Pulmonary artery endothelial cell (primary cell): ENCODE data around the gene SEMA5B. TPM values are rescaled to one million over a fixed set of nuclear protein-coding genes. Genes with fewer than 3 reads are reported as not detected.

ENCODE experiments used
- DNase-seq: peaks from one replicate; pipeline ENCODE4 v3.0.0-alpha.2; 2011; ENCODE audit warnings: low read depth, low spot score
- total RNA-seq: library from RNA; depleted of rRNA; stranded (reverse); fragments of >200 nt; gene quantifications from 2 replicates; pipeline ENCODE4 v1.2.3, GENCODE V29; 2014

The SEMA5B gene
- total RNA-seq, 1 donor from 2014 or later = not detected

GRCh38 chr3:122893754-122894668 is 133.6 kb downstream of the SEMA5B start:
- no peak for DNase-seq

- no peak for DNase-seq
Measured at GRCh38 chr3:122893282-122893681, 134.3 kb downstream of the SEMA5B start.

- no peak for DNase-seq
Measured at GRCh38 chr3:122892118-122892960, 135.2 kb downstream of the SEMA5B start.

DNA sequence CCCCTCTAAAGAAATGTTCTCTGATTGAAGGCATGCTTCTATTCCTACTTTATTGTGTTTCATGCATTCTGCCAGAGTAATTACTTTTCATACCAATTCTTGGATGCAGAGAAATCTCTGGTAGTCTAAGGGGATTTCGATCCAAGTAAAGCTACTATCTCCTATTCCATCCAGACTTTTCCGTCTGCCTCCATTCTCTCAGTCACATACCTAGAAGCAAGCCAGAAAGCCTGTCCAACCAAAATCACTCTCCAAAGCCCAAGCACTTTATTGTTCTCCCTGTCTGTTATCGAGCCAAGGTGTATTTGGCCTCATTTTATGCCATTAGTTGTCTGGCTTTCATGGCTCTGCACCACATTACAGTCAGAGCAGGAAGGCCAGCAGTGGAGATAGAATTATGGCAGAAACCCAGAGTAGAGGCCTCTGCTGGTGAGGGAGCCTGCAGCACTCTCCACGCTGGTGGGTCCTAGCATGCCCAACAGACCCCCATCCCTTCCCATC is 136.8 kb downstream of the SEMA5B start:
- no peak for DNase-seq

DNA sequence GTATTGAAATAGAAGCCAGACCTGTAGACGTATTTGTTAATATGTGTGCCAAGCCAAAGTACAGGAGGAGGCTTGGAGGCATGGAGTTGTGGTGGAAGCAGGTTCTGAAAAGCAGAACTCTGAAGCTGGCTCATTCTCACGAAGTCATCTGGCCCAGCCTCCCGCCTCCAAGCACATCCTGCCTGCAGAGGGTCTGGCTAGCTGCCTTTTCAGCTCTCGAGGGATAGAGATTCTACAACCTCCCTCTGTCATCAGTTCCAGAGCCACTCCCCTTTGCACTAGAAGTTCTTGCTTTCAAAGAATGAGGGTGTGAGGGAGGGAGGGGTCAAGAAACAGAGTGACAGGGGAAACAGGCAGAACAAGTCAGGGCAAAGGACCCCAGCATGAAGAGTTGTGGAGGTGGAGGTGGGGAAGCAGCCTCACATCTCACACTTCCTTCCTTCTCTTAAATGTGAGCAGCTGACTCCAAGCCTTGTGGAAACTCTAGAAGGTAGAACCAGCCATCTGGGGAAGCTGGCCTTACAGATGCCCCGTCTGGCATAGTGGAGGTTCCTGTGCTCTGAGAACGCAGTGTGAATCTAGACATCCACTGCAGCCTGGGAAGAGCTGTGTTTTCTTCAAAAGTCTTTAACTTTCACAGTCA is 137.4 kb downstream of the SEMA5B start:
- no peak for DNase-seq

- no peak for DNase-seq
Measured at GRCh38 chr3:122886946-122887345, 140.6 kb downstream of the SEMA5B start.

DNA sequence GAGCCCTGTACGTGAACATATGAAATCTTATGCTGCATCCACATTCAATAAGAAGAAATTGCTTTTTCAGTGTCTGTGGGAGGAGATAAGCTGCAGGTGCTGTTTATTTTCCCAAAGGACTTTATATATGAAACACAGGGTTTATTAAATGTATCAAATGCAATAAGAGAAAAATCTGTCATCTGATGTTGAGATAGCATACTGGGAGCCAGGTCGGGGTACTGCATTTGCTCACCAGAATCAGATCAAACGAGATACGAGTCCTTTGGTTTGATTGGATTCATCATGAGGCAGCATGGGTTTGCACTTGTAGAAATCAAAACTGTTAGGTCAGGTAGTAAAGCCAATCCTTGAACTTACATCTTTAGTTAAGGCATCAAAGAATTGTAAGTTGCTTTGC is 141.3 kb downstream of the SEMA5B start:
- no peak for DNase-seq

DNA sequence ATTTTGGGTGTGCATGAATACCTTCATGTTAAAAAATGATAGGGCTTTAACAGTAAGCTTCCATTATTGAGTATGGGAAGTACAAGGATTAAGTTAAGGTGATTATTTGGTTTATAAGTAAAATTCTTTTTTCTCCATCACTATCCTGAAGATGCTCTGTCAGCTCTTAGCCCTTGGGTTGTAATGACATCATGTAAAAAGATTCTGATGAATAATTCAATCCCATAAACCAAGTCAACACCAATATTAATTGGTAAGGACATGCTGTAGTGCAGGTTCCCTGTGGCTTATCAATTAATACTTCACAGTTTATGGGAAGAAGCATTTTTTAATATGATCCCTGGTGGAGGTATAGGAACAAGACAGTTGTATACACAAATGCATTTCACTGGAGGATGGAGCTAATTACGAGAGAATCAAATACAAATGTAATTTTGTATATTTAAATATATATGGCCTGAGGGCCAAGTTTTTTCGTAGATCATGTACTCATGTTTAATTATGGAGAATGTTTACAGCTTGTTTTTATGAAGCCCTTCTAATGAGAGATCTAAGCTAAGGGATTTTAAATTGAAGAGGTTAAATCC is 145.1 kb downstream of the SEMA5B start:
- DNase-seq = no peak

GRCh38 chr3:122880624-122881023 is 146.9 kb downstream of the SEMA5B start:
- DNase-seq = no peak

DNA sequence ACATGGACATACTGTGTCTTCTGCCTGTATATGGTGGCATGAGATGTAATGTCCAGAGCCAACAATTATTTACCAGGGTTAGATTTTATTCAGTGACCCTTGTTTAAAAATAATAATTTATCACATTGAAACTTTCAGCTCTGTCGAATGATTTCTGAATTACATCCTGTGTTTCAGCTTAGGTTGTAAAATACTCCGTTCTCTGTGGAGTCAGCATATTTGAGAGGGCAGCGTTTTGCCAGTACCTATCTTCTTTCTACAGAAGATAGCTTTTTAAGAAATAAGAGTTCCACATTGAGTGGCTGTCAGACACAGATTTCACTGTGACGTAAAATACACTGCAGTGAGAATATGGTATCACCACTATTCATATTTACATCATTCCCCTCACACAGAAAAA is 147.4 kb downstream of the SEMA5B start:
- no peak for DNase-seq

DNA sequence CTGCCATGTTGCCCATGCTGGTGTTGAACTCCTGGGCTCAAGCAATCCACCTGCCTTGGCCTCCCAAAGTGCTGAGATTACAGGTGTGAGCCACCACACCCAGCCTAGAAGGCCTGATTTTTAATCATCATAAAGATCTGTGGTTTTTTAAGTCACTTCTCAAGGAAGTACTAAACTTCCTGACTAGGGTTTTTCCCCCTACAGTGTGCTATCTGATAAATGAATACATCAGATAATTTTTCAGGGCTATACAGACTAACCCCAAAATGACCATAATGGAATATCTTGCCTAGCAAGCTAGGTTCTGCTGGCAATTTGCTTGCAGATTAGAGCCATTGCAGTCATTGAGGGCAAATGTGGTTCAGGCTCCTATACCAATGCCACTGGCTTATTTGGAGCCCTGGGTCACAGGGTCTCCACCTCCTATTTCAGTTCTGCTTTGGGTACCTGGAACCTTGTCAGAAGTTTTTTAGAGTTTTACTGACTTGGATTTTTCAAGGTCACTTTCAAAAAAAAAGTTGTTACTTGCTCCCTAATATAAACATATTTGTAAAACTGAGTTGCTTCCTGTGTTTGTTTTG is 151.9 kb downstream of the SEMA5B start:
- DNase-seq = no peak

- no peak for DNase-seq
Measured at GRCh38 chr3:122873741-122874515, 153.6 kb downstream of the SEMA5B start.

GRCh38 chr3:122868322-122868721 is 159.2 kb downstream of the SEMA5B start:
- DNase-seq = no peak

GRCh38 chr3:122864498-122864897 is 163.1 kb downstream of the SEMA5B start:
- no peak for DNase-seq

GRCh38 chr3:122862381-122862780 is 165.2 kb downstream of the SEMA5B start:
- DNase-seq = no peak

Other genes with a start within 250 kb of the SEMA5B start
- gene HSPBAP1, start 233.9 kb downstream of the SEMA5B start, total RNA-seq = 4.9 and 7.7 TPM in 2 replicates
- 9.2 and 14.6 TPM in 2 replicates for gene SLC49A4, start 232.7 kb downstream of the SEMA5B start, total RNA-seq
- 38.2 and 58.8 TPM in 2 replicates for gene PDIA5, start 39.3 kb upstream of the SEMA5B start, total RNA-seq
- gene SEC22A, start 174.2 kb upstream of the SEMA5B start, total RNA-seq = 40.4 and 40.7 TPM in 2 replicates